DND-41 (cell line): ENCODE data around the gene COBL.

Source experiments
- EZH2 ChIP-seq: IDR thresholded peaks from 3 replicates; pipeline ENCODE4 v1.6.1; 2012; ENCODE audit warnings: borderline replicate concordance, low read depth, mild to moderate bottlenecking, moderate library complexity, low read length, inconsistent platforms; ENCODE audit not compliant: severe bottlenecking
- TF ChIP-seq, protein P1 (sequence below): IDR thresholded peaks from 2 replicates; pipeline ENCODE4 v1.5.1; 2012; ENCODE audit warnings: borderline replicate concordance, low read length, moderate library complexity, mild to moderate bottlenecking; ENCODE audit not compliant: poor library complexity, severe bottlenecking; ENCODE audit errors: extremely low read depth

DNA sequence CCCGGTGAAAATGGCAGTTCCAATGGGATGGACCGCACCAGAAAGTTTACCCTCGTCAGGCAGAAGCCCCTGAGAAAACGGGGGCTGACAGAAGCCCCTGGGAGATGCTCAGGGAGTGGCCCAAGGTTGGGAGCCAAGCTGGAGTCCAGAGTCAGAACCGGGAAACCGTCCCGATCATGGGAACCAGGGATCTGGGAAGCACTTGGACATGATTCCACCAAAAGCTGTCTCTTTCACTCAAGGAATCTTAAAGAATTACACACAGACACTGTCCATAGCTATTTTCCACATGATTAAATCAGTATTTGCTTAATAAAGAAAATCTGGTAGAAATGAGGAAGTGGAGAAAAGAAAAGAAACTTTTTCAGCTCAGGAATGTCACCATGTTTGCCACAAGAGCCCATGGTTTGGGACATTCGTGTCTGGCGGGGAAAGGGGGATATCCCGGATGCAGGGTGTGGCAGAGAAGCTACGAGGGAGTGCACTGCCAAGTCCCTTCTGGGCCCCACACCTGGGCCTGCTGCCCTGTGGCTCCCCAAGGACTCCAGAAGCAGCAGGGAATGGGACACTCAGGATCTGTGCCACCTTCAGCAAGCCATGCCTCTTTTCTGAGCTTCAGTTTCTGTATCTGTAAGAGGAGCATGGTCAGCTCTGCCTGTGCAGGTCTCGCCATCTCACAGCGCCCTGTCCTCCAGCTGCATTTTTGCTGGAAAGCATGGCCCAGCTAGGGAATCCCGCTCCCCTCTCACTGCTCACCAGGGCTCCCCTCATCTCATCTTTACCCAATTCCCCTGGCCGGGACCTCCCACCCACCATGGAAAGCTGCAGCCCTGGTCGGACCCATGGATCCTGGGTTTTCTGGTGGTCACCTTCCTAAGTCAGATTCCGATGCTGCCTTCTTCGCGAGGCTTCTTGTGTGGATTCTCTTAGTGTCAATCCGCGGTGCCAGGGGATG, 308.8 kb downstream of the COBL start:
- TF ChIP-seq, protein P1, sequence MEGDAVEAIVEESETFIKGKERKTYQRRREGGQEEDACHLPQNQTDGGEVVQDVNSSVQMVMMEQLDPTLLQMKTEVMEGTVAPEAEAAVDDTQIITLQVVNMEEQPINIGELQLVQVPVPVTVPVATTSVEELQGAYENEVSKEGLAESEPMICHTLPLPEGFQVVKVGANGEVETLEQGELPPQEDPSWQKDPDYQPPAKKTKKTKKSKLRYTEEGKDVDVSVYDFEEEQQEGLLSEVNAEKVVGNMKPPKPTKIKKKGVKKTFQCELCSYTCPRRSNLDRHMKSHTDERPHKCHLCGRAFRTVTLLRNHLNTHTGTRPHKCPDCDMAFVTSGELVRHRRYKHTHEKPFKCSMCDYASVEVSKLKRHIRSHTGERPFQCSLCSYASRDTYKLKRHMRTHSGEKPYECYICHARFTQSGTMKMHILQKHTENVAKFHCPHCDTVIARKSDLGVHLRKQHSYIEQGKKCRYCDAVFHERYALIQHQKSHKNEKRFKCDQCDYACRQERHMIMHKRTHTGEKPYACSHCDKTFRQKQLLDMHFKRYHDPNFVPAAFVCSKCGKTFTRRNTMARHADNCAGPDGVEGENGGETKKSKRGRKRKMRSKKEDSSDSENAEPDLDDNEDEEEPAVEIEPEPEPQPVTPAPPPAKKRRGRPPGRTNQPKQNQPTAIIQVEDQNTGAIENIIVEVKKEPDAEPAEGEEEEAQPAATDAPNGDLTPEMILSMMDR, result no peak
- TF ChIP-seq EZH2, result no peak
